ENCODE results near the gene SOX21. TPM values are rescaled to one million over a fixed set of nuclear protein-coding genes. Genes with fewer than 3 reads are reported as not detected.

The SOX21 gene
- total RNA-seq, 4 donors from 2014 or later, result 0.07 TPM; not detected in 3

DNA sequence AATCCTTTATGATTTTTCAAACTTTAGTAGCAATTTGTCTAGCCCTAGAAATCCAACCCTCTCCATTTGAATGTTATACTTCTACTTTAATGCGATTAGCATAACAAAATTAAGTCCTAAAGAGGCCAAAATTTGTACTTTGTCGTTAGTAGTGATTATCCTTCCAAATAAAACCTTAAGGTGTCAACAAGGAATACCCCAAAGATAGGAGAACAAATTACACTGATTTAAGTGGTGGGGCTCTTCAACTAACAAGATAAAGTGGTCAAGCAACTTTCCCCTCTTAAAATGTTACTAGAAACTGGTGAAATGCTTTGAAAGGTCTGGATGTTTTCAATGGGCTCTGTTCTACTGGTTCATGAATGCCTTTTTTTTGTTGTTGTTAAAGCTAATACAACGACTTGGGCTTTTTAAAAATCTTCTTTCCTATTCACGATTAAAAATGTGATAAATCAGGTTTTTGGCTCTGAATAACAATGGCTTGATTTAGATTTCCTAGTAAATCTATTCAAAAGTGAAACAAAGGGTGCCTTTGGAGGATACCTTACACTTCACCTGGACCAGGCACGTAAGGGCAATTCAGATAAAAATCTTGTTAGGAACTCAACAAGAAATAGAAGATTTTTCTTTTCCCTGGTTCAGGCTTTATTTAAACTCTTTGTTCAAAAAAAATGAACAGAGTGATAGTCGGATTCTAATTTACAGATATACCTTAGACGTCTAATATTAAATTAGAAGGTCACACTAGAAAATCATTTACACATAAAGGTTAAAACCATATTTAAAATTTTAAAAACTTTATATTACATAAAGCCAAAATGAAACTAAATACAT is 3.1 kb downstream of the SOX21 start:
- H3K36me3 ChIP-seq, result no peaks in the 10 kb centered on the region
- no peak for DNase-seq
- peaks cover 0 to 77% of the 10 kb centered on the region in 2 donors for H3K27me3 ChIP-seq
- no peak overlapping the region for H3K27ac ChIP-seq
- no peak for TF ChIP-seq POLR2A (IDR thresholded peaks at IDR 0.05)
- TF ChIP-seq, protein P1, sequence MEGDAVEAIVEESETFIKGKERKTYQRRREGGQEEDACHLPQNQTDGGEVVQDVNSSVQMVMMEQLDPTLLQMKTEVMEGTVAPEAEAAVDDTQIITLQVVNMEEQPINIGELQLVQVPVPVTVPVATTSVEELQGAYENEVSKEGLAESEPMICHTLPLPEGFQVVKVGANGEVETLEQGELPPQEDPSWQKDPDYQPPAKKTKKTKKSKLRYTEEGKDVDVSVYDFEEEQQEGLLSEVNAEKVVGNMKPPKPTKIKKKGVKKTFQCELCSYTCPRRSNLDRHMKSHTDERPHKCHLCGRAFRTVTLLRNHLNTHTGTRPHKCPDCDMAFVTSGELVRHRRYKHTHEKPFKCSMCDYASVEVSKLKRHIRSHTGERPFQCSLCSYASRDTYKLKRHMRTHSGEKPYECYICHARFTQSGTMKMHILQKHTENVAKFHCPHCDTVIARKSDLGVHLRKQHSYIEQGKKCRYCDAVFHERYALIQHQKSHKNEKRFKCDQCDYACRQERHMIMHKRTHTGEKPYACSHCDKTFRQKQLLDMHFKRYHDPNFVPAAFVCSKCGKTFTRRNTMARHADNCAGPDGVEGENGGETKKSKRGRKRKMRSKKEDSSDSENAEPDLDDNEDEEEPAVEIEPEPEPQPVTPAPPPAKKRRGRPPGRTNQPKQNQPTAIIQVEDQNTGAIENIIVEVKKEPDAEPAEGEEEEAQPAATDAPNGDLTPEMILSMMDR (IDR thresholded peaks at IDR 0.05), result no peak
- no peaks in the 10 kb centered on the region for H3K9me3 ChIP-seq
- H3K4me1 ChIP-seq, result peaks cover 0 to 26% of the 10 kb centered on the region in 2 donors
- H3K4me3 ChIP-seq, result no peak overlapping the region
- intact Hi-C loops (cut with DNase I; ENCODE audit: low total_unique reads), result no loop called here

GRCh38 chr13:94708031-94708859 is 4.1 kb downstream of the SOX21 start:
- no peak for DNase-seq
- TF ChIP-seq, protein P1 (IDR thresholded peaks at IDR 0.05), result no peak
- no peak for TF ChIP-seq POLR2A (IDR thresholded peaks at IDR 0.05)
- Histone ChIP-seq H3K36me3 (no peaks in the 10 kb centered on the region), H3K9me3 (no peaks in the 10 kb centered on the region), H3K27me3 (peaks cover 0 to 77% of the 10 kb centered on the region in 2 donors), H3K27ac (no peak overlapping the region), H3K4me3 (no peak overlapping the region), H3K4me1 (peaks cover 0 to 25% of the 10 kb centered on the region in 2 donors)
- intact Hi-C loops (cut with DNase I; ENCODE audit: low total_unique reads), result no loop called here

- no peak for DNase-seq
- Histone ChIP-seq H3K27ac (no peak overlapping the region), H3K4me1 (peaks cover 0 to 19% of the 10 kb centered on the region in 2 donors), H3K9me3 (no peaks in the 10 kb centered on the region), H3K36me3 (no peaks in the 10 kb centered on the region), H3K27me3 (peaks cover 0 to 76% of the 10 kb centered on the region in 2 donors), H3K4me3 (no peak overlapping the region)
- TF ChIP-seq, protein P1 (IDR thresholded peaks at IDR 0.05), result no peak
- TF ChIP-seq POLR2A (IDR thresholded peaks at IDR 0.05), result no peak
- intact Hi-C loops (cut with DNase I; ENCODE audit: low total_unique reads), result no loop called here
Measured at GRCh38 chr13:94707400-94708021, 4.8 kb downstream of the SOX21 start.

DNA sequence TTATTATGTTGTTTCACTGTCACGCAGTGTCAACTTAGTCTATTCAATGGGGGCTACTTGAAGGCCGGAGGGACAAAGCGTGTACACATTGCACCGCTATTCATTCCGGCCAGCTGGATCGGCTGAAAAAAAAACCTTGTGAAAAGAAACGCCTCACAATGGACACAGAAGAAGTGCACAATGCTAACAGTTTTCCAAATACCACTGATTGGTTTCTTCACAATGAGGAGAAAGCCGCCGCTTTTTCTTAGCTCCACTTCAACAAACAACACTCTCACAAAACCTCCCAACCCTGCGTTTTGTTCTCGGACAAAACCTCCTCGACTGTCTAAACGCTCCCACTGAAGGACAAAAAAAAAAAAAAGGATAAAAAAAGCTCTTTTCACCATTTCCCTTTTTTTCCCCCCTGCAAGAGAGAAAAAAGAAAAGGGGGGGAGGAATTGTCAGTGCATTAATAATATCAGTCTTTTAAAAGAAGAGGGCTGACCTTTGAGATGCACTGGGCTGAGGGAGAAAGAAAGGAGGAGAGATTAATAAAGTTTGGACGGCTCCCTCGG is 5.4 kb downstream of the SOX21 start:
- no peaks in the 10 kb centered on the region for H3K36me3 ChIP-seq
- H3K27me3 ChIP-seq, result peaks cover 0 to 78% of the 10 kb centered on the region in 2 donors
- intact Hi-C loops (cut with DNase I; ENCODE audit: low total_unique reads), result no loop called here
- no peak overlapping the region for H3K27ac ChIP-seq
- H3K4me1 ChIP-seq, result peaks cover 0 to 13% of the 10 kb centered on the region in 2 donors
- H3K4me3 ChIP-seq, result no peak overlapping the region
- no peak for TF ChIP-seq POLR2A (IDR thresholded peaks at IDR 0.05)
- TF ChIP-seq, protein P1 (IDR thresholded peaks at IDR 0.05), result no peak
- H3K9me3 ChIP-seq, result no peaks in the 10 kb centered on the region
- DNase-seq, result no peak
